Ectodermal cell (in vitro differentiated cells): Measurements from ENCODE around the gene COL6A3.

Source experiments
- H3K27ac ChIP-seq: 2 replicates; pipeline ENCODE4 v1.7.0; 2013; ENCODE audit warnings: mild to moderate bottlenecking, low read depth, low read length; ENCODE audit not compliant: insufficient read depth, poor library complexity, severe bottlenecking
- H3K27me3 ChIP-seq: 2 replicates; pipeline ENCODE4 v1.7.0; 2013; ENCODE audit warnings: mild to moderate bottlenecking, low read length; ENCODE audit not compliant: insufficient read depth, control insufficient read depth, poor library complexity, severe bottlenecking
- H3K36me3 ChIP-seq: one replicate; pipeline ENCODE4 v1.7.0; 2013; ENCODE audit warnings: low read length; ENCODE audit not compliant: control insufficient read depth, insufficient read depth
- H3K4me1 ChIP-seq: one replicate; pipeline ENCODE4 v1.7.0; 2013; ENCODE audit warnings: low read length; ENCODE audit not compliant: control insufficient read depth, insufficient read depth
- H3K4me3 ChIP-seq: 2 replicates; pipeline ENCODE4 v1.7.0; 2013; ENCODE audit warnings: low read depth, low read length, control low read depth; ENCODE audit not compliant: insufficient read depth
- H3K9me3 ChIP-seq: 2 replicates; pipeline ENCODE4 v1.7.0; 2013; ENCODE audit warnings: mild to moderate bottlenecking, low read length, moderate library complexity; ENCODE audit not compliant: control insufficient read depth
- WGBS, 2 experiments: methylation state at CpG; one replicate each; pipeline ENCODE4 v1.1.7; 2013; ENCODE audit warnings: missing lambda C conversion rate in 2 of 2; 5-methylcytosine and 5-hydroxymethylcytosine counted together

The COL6A3 gene

GRCh38 chr2:237405006-237405559, 8.9 kb downstream of the COL6A3 start:
- WGBS, 2 experiments = 91 to 94% methylated on average over 13 of the region's 13 CpGs
- Histone ChIP-seq H3K4me3 (no peak overlapping the region), H3K36me3 (no peaks in the 10 kb centered on the region), H3K4me1 (no peaks in the 10 kb centered on the region), H3K9me3 (no peaks in the 10 kb centered on the region), H3K27me3 (no peaks in the 10 kb centered on the region), H3K27ac (no peak overlapping the region)

- Histone ChIP-seq H3K27ac (no peak overlapping the region), H3K9me3 (no peaks in the 10 kb centered on the region), H3K4me1 (no peaks in the 10 kb centered on the region), H3K4me3 (no peak overlapping the region), H3K27me3 (no peaks in the 10 kb centered on the region), H3K36me3 (no peaks in the 10 kb centered on the region)
- WGBS, 2 experiments = 93 to 98% methylated on average over 2 of the region's 2 CpGs
These were observed 9.6 kb downstream of the COL6A3 start for GRCh38 chr2:237404413-237404812.

GRCh38 chr2:237403024-237403882, 10.7 kb downstream of the COL6A3 start:
- no peaks in the 10 kb centered on the region for H3K27me3 ChIP-seq
- 84 to 87% methylated on average over 11 of the region's 11 CpGs for WGBS, 2 experiments
- H3K4me3 ChIP-seq = no peak overlapping the region
- no peaks in the 10 kb centered on the region for H3K9me3 ChIP-seq
- H3K36me3 ChIP-seq = no peaks in the 10 kb centered on the region
- H3K27ac ChIP-seq = no peak overlapping the region
- H3K4me1 ChIP-seq = no peaks in the 10 kb centered on the region

GRCh38 chr2:237400199-237400598, 13.8 kb downstream of the COL6A3 start:
- Histone ChIP-seq H3K27me3 (peaks cover 10% of the 10 kb centered on the region), H3K27ac (no peak overlapping the region), H3K4me3 (no peak overlapping the region), H3K4me1 (no peaks in the 10 kb centered on the region), H3K36me3 (no peaks in the 10 kb centered on the region), H3K9me3 (no peaks in the 10 kb centered on the region)
- WGBS, 2 experiments = 88 to 100% methylated on average over 1 of the region's 1 CpG

- Histone ChIP-seq H3K9me3 (no peaks in the 10 kb centered on the region), H3K4me1 (no peaks in the 10 kb centered on the region), H3K4me3 (no peak overlapping the region), H3K27me3 (peaks cover 10% of the 10 kb centered on the region), H3K27ac (no peak overlapping the region), H3K36me3 (no peaks in the 10 kb centered on the region)
- 68 to 88% methylated on average over 1 to 2 of the region's 2 CpGs for WGBS, 2 experiments
These were observed 16.9 kb downstream of the COL6A3 start for GRCh38 chr2:237397072-237397471.

GRCh38 chr2:237393523-237393922, 20.4 kb downstream of the COL6A3 start:
- no peaks in the 10 kb centered on the region for H3K36me3 ChIP-seq
- 95 to 96% methylated on average over 4 of the region's 4 CpGs for WGBS, 2 experiments

GRCh38 chr2:237392186-237392585, 21.8 kb downstream of the COL6A3 start:
- 88 to 91% methylated on average over 1 of the region's 1 CpG for WGBS, 2 experiments
- peaks cover 9% of the 10 kb centered on the region for H3K27me3 ChIP-seq
- no peaks in the 10 kb centered on the region for H3K4me1 ChIP-seq
- H3K36me3 ChIP-seq = no peaks in the 10 kb centered on the region
- no peak overlapping the region for H3K27ac ChIP-seq
- H3K4me3 ChIP-seq = no peak overlapping the region
- H3K9me3 ChIP-seq = no peaks in the 10 kb centered on the region

More at GRCh38 chr2:237393523-237393922, 20.4 kb downstream of the COL6A3 start:
- Histone ChIP-seq H3K27me3 (peaks cover 10% of the 10 kb centered on the region), H3K4me1 (no peaks in the 10 kb centered on the region), H3K27ac (no peak overlapping the region), H3K9me3 (no peaks in the 10 kb centered on the region), H3K4me3 (no peak overlapping the region)

GRCh38 chr2:237391140-237391539, 22.8 kb downstream of the COL6A3 start:
- H3K27ac ChIP-seq = no peak overlapping the region
- no peak overlapping the region for H3K4me3 ChIP-seq
- no peaks in the 10 kb centered on the region for H3K4me1 ChIP-seq
- WGBS, 2 experiments = 95 to 96% methylated on average over 4 to 5 of the region's 5 CpGs
- no peaks in the 10 kb centered on the region for H3K9me3 ChIP-seq
- no peaks in the 10 kb centered on the region for H3K27me3 ChIP-seq
- H3K36me3 ChIP-seq = no peaks in the 10 kb centered on the region

- H3K36me3 ChIP-seq = no peaks in the 10 kb centered on the region
- H3K27me3 ChIP-seq = no peaks in the 10 kb centered on the region
- 88 to 95% methylated on average over 2 of the region's 2 CpGs for WGBS, 2 experiments
- no peak overlapping the region for H3K27ac ChIP-seq
- no peak overlapping the region for H3K4me3 ChIP-seq
- no peaks in the 10 kb centered on the region for H3K9me3 ChIP-seq
- no peaks in the 10 kb centered on the region for H3K4me1 ChIP-seq
These were observed 23.7 kb downstream of the COL6A3 start for GRCh38 chr2:237390235-237390634.

GRCh38 chr2:237389831-237390230, 24.1 kb downstream of the COL6A3 start:
- WGBS, 2 experiments = 94 to 96% methylated on average over 3 of the region's 3 CpGs
- Histone ChIP-seq H3K4me1 (no peaks in the 10 kb centered on the region), H3K27me3 (no peaks in the 10 kb centered on the region), H3K27ac (no peak overlapping the region), H3K36me3 (no peaks in the 10 kb centered on the region), H3K4me3 (no peak overlapping the region), H3K9me3 (no peaks in the 10 kb centered on the region)
